BJ (cell line): ENCODE results near the gene DNAH2. TPM values are rescaled to one million over a fixed set of nuclear protein-coding genes. Genes with fewer than 3 reads are reported as not detected.

Source experiments
- CTCF ChIA-PET: fragments of 350-600 bp; formaldehyde crosslinking; extraction: SDS; loops from one replicate; lab custom pipeline; 2021; ENCODE audit warnings: antibody characterized with exemption, inconsistent platforms; lab: Yijun Ruan, JAX
- POLR2A ChIA-PET: fragments of 300-600 bp; sonication (Branson Sonifier 250); formaldehyde crosslinking; extraction: SDS; loops from one replicate; lab custom pipeline; 2021; ENCODE audit warnings: antibody characterized with exemption; lab: Charles Lee
- DNase-seq: peaks from one replicate; pipeline ENCODE4 v3.0.0-alpha.2; 2011; ENCODE audit warnings: low read depth
- H3K27me3 ChIP-seq: 2 replicates; pipeline ENCODE4 v1.6.0; 2011; ENCODE audit warnings: low read length; ENCODE audit not compliant: control insufficient read depth, insufficient read depth
- H3K36me3 ChIP-seq: 2 replicates; pipeline ENCODE4 v1.5.1; 2011; ENCODE audit warnings: low read length; ENCODE audit not compliant: control insufficient read depth, insufficient read depth
- H3K4me3 ChIP-seq: 2 replicates; pipeline ENCODE4 v1.5.1; 2011; ENCODE audit warnings: low read depth, mild to moderate bottlenecking, control low read depth, low read length
- CTCF ChIP-seq: IDR thresholded peaks from 2 replicates; pipeline ENCODE4 v1.5.1; 2011; ENCODE audit warnings: low read depth, mild to moderate bottlenecking, control low read depth, inconsistent platforms, low read length, moderate library complexity; ENCODE audit not compliant: insufficient read depth
- polyA plus RNA-seq: library from polyadenylated mRNA; depleted of rRNA; stranded (reverse); fragments of >200 nt; gene quantifications from 2 replicates; pipeline ENCODE4 v1.2.3, GENCODE V29; 2011

Gene DNAH2
- polyA plus RNA-seq, 1 experiment: 0.10 TPM

DNA sequence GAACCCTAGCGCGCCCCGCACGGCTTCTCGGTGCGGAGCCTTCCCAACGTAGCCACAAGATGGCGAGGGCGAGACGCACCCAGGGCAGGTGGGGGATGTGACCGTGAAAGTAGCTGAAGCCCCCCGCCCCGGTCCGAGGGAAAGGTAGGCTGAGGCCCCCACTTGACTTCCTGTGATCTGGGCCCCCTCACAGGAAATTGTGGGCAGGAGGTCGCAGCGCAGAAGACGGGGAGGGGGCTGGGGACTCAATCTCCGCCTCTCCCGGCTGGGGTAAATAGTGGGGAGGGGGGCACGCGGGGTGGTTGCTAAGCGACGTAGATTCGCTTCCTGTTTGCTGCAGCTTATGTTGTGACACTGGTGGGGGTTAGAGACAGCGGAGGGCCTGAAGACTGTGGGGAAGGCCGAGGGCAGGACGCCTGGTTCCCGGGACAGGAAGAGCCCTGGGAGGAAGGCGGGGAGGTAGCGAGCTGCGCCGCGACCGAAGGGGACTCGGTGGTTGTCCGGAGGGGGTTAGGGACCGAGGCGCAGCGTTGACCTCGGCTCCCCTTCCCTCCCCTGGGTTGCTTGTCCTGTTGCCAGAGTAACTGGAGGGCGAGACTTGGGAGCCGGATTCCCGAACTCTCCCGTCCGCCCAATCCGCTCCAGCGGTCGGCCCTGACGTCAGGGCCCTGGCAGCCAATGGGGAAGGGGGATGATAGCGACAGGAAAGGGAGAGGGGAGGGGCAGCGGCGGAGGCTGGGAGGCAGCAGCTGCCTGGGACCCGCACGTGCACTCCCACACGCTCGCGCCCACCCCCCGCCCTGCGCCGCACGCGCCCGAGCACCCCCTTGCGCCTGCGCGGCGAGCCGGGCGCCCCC is 117.6 kb downstream of the DNAH2 start:
- H3K4me3 ChIP-seq: peak overlapping the region; percentile 85
- H3K36me3 ChIP-seq: 0 out of 2 replicates have a peak, but pooled peaks cover under 1% of the 10 kb centered on the region
- H3K27me3 ChIP-seq: peaks cover 2% of the 10 kb centered on the region; the same call in 1 of the 2 replicates
- peak; percentile 91 for DNase-seq
- peak; percentile 95 for TF ChIP-seq CTCF
- CTCF ChIA-PET: interaction anchor here (0.5 to 3.4 kb wide), 23 partner anchors 8 to 287 kb away, joined by 3 to 26 read pairs (median 4); partner anchors contain the start of gene NAA38
- POLR2A ChIA-PET: no interaction called here

- ChIA-PET CTCF (interaction anchor here (1.0 to 3.4 kb wide), 12 partner anchors 10 to 286 kb away, joined by 3 to 26 read pairs (median 6); partner anchors contain the start of gene NAA38), POLR2A (no interaction called here)
- no peak for DNase-seq
- no peak for TF ChIP-seq CTCF
- Histone ChIP-seq H3K27me3 (no peaks in the 10 kb centered on the region; the same call in 1 of the 2 replicates), H3K4me3 (peak overlapping the region; percentile 85), H3K36me3 (0 out of 2 replicates have a peak, but pooled peaks cover 2% of the 10 kb centered on the region)
Observed at GRCh38 chr17:7835814-7836595, 118.5 kb downstream of the DNAH2 start.

DNA sequence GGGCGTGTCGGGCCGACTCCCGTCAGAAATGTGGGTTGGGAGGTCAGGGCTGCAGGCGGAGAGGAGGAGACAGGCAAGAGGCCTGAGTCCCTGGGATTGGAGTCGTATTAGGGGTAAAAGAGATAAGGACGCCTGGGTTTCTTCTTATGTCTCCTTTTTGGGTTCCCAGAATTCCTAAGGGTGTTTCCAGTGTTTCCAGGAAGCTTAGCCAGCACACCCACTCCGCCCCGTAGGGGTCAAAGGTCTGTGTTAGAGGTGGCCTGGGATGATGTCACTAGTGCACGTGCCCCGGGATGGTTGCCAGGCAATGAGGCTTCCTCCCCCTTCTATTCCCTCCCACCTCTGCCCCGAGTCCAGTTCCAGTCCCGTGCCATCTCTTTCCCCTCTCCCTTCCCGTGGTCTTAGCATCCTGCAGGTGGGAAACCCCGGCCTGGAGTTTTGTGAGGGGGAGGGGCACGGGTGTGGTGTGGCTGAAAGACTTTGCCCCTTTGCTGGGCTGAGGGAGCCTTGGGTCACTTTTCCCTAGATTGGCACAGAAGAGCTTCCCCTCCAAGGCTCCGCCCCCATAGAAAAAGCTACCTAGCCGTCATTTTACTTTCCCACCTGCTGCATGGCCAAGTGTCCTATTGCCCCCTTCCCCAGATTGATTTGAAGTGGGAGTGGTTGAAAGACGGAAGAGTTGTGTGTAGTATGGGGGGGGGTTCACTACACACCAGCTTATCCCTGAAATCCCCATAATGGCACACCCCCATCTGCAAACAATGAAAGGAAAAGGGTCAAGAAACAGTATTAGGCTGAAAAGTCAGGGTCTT is 119.3 kb downstream of the DNAH2 start:
- ChIA-PET POLR2A (interaction anchor here (0.6 to 0.8 kb wide), 2 partner anchors 8 to 20 kb away, joined by 3 read pairs; partner anchors contain the start of gene NAA38), CTCF (interaction anchor here (1.2 to 2.4 kb wide), 5 partner anchors 20 to 93 kb away, joined by 3 to 13 read pairs (median 11); partner anchors contain the start of genes CYB5D1, NAA38 and TMEM88)
- peaks cover 5% of the 10 kb centered on the region; the same call in 1 of the 2 replicates for H3K36me3 ChIP-seq
- DNase-seq: no peak
- no peak for TF ChIP-seq CTCF
- peak overlapping the region; percentile 85 for H3K4me3 ChIP-seq
- no peaks in the 10 kb centered on the region for H3K27me3 ChIP-seq

GRCh38 chr17:7837408-7838088 is 120.0 kb downstream of the DNAH2 start:
- POLR2A ChIA-PET: interaction anchor here (0.6 to 0.8 kb wide), 2 partner anchors 20 kb away, joined by 3 read pairs; partner anchors contain the start of gene NAA38
- CTCF ChIA-PET: interaction anchor here (0.6 to 2.4 kb wide), 6 partner anchors 13 to 151 kb away, joined by 3 to 12 read pairs (median 6); partner anchors contain the start of genes CYB5D1, NAA38 and TMEM88
- Histone ChIP-seq H3K4me3 (peak overlapping the region; percentile 85), H3K27me3 (no peaks in the 10 kb centered on the region), H3K36me3 (peaks cover 5% of the 10 kb centered on the region; the same call in 1 of the 2 replicates)
- TF ChIP-seq CTCF: no peak
- DNase-seq: no peak
